Measurements from ENCODE around the gene ACBD6. TPM values are rescaled to one million over a fixed set of nuclear protein-coding genes. Genes with fewer than 3 reads are reported as not detected.

Gene ACBD6
- total RNA-seq, 1 donor from 2014 or later = 33.4 TPM

DNA sequence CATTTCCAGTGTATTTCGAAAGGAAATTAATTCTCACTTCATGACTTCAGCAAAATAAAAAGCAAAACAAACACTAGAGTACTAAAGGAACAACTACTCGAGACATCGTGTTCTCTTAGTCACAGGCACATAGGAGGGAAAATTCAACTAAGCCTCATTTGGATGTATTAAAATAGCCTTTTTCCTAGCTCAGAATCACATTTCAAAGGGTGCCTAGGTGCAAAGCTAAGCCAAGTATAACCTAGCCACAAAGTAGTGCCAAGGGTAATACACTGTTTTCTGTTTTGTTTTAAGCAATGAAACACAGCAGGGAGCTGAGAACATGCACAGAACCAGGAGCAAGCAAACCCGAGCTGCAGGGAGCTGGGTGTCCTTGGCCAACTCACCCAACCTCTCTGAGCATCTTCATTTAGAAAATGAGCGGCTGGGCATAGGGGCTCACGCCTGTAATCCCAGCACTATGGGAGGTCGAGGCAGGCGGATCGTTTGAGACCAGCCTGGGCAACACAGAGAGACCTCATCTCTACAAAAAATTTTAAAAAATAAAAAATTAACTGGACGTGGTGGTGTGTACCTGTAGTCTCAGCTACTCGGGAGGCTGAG is 26.6 kb upstream of the ACBD6 start:
- ATAC-seq (no peak), DNase-seq (ENCODE audit: low spot score) (no peak)
- intact Hi-C loops (cut with DNase I) = loop anchor here (5.0 kb wide), 1 partner anchor 333 kb away; no protein-coding TSS in a partner anchor

DNA sequence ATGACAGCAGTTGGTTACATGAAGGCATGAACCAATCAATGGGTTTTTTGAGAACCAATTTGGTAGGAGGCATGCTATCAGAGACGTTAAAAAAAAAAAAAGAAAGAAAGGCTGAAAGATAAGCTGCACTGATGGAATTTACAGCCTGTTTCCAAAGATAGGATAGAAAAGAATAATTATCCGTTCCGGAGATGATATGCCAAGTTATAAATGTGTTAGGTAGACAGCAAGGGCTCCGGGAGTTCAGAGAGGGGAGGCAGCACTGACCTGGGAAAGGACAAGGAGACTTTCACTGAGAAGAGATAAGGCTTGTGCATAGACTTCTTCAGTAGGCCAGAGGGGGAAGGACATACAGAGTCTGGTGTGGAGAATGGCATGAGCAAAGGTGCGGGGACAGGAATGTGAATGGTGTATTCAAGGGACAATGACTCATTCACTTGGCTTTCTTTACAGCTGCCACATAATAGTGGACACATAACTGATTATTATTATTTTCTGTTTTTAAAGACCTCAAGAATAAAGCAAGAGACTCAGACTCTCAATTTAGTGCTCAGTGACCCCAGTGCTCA is 24.8 kb upstream of the ACBD6 start:
- no peak for ATAC-seq
- DNase-seq (ENCODE audit: low spot score) = no peak
- intact Hi-C loops (cut with DNase I) = loop anchor here (5.0 kb wide), 1 partner anchor 335 kb away; no protein-coding TSS in a partner anchor

DNA sequence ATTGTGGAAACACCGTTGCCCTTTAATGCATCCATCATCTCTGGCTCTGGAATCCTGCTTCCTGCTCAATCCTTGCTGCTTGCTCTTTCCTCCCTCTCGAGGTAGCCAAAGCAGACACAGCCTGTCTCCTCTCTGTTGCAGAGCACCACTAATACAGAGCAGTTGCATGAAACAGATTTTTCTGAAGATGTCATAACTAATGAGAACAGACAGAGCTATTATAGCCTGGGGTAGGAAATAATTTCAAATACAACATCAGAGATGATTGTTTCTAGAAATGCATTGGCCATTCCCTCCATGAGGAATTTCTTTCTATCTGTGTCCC is 23.3 kb upstream of the ACBD6 start:
- no peak for ATAC-seq
- intact Hi-C loops (cut with DNase I) = loop anchor here (5.0 kb wide), 1 partner anchor 337 kb away; no protein-coding TSS in a partner anchor
- DNase-seq (ENCODE audit: low spot score) = no peak

DNA sequence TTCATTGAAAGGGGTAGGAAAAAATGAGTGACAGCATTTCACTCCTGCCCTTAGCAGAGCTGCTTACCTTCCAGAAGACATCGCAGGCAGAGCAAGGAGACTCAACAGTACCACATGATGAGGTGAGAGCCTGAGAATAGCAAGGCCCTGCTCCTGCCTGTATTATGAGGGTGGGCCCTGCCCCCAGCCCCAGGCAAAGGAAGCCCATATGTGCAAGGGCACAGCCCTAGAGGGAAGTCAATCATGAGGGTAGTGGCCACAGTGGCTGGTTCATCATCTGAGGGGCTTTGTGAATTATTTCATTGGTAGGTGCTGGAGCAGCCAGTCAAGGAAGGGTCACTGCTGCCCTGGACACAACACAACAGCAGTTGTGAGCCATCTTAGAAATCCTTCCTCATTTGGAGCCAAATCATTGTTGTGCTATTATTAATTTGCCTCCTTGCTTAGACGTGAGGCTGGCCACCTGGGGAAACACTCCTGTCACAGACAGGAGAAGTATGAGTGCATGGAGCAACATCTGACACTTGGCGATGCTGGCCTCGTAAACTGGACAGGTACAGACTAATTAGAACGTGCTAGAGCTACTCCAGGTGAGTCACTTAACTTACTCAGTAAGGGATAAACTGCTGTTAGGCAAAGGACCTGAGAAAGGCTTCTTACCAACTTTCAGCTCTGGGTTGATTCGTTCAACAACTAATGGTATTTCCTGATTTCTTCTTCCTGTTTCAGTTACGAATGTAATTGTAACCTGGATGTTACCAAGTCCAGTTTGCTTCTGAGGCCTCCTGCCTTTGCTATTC is 22.7 kb upstream of the ACBD6 start:
- no peak for DNase-seq (ENCODE audit: low spot score)
- ATAC-seq = no peak
- intact Hi-C loops (cut with DNase I) = loop anchor here (5.0 kb wide), 1 partner anchor 337 kb away; no protein-coding TSS in a partner anchor

DNA sequence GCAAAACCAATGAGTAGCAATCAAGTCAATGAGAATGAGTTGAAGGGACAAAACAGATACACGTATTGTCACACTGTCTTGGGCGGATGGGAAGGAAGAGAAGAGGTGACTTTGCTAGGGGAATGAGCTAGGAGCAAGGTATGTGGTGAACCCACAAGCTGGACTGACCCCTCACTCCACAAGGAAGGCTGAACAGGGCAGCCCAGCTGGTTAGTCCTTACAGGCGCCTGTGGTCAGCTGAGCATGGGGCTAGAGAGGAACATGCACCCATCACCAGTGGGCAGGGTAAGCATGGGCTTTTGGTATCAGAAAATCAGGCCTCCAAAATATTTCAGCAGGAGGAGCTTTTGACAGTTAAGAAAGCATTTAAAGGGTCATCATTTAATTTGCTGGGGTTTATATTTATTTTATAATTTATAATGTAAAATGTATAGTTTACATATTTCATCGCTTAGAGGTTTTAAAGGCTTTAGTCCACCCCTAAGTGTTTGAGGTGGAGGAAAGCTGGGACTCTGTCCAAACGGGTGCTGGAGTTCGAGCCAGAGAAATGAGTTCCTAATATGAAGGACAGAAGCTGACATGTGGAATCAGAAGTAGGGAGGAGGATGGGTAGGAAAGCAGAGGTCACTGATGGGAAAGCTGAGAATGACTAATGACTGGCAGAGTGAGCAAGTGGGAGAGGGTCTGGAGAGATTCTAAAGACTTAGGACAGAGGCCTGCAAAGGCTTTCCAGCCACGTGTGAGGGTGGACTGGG is 22.0 kb upstream of the ACBD6 start:
- no peak for ATAC-seq
- intact Hi-C loops (cut with DNase I) = no loop called here
- DNase-seq (ENCODE audit: low spot score) = no peak

DNA sequence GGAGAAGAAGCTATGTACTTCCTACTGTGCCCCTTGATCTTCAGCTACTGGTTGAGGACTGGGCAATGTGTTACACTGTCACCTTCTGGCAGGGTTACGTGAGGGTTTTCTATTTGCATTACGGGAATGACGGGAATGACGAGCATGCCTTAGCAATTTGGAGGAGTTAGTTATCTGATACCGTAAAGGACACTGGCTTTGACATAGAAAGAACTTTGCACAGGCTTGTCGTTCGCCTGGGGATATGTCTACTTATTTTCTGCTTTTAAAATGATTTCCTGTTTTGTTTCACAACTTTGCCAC is 19.8 kb upstream of the ACBD6 start:
- intact Hi-C loops (cut with DNase I) = no loop called here
- DNase-seq (ENCODE audit: low spot score) = no peak
- no peak for ATAC-seq

DNA sequence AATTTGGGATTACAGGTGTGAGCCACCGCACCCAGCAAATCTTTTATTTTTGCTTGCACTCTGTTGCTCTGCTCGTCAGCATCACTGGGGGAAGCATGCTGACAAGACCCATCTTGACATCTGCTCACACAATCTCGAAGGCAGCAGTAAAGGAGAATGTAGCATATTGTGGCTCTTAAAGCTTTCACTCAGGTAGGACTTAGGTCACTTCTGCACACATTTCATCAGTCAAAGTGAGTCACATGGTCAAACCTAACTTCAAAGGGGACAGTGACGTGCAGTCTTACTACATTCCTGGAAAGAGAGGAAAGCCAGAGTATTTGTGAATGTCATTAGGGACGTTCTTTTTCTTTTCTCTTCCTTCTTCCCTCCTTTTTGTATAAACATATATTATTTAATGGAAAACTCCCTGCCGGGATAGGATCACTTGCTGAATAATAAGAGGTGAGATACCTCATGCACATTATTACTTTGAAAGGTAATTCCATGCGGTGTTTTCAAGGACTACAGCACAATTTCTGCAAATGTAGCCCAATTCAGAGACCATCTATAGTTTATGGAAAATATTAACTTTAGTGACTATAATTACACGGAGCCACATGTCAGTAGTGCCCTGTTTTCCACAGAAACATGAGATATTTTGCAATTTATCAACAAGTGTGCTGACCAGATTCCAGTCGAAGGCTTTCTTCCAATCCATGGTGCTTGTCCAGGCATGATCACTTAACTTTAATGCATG is 19.3 kb upstream of the ACBD6 start:
- DNase-seq (ENCODE audit: low spot score) = no peak
- ATAC-seq = no peak
- intact Hi-C loops (cut with DNase I) = no loop called here

DNA sequence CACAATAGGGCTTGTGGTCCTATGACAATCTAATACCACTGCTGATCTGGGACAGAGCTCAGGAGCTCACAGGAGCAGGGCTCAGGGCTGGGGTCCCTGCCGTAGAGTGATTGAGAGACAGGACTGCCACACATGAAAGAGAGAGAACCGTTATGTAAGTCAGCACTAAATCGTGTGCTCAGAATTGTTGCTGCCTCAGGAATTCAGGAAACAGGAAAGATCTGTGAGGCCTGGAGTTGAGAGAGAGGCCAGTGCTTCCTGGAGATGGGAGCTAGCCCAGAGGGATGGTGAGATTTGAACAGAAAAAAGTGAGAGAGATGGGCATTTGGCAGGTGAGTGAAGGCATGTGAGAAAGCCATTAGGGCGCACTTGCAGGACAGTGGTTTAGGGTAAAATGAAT is 17.5 kb upstream of the ACBD6 start:
- ATAC-seq (no peak), DNase-seq (ENCODE audit: low spot score) (no peak)
- intact Hi-C loops (cut with DNase I) = no loop called here

DNA sequence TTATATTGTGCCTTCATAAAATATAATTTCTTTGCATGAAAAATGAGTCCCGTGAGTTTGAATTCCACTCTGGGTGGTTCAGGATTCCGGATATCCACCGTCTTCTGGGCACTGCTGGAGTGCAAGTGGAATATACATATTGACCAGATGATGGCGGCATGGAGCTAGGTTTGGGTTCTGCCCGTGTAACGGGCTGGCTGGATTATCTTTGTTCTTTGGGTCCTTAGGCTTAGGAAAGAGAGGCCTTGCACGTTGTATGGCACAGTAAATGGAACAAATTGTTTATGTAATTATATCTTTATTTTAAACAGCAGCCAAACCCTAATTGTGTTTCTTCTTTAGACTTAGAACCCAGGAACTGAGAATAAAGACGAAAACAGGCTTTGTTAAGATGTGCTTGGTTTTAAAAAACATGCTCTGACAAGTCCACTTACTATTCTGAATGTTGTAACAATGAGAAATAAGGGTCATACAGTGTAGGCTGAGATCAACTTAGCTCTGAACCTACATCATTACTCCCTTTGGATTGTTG is 13.5 kb upstream of the ACBD6 start:
- DNase-seq (ENCODE audit: low spot score) (peak; percentile 80), ATAC-seq (peak; percentile 97)
- intact Hi-C loops (cut with DNase I) = no loop called here

DNA sequence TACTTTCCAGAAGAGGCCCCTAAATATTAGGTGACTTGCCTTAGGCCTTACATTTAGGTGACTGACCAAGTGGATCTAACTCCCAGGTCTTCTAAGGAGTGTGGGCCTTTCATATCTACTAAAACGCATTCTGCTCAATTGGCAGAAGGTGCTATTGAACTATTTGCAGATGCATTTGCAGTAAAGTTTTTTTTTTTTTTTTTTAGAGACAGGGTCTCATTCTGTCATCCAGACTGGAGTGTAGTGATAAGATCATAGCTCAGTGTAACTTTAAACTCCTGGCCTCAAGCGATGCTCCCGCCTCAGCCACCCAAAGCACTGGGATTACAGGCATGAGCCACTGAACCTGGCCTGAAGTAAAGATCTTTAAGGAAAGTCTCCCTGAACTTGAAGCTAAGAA is 13.0 kb upstream of the ACBD6 start:
- DNase-seq (ENCODE audit: low spot score) = no peak
- intact Hi-C loops (cut with DNase I) = no loop called here
- no peak for ATAC-seq

DNA sequence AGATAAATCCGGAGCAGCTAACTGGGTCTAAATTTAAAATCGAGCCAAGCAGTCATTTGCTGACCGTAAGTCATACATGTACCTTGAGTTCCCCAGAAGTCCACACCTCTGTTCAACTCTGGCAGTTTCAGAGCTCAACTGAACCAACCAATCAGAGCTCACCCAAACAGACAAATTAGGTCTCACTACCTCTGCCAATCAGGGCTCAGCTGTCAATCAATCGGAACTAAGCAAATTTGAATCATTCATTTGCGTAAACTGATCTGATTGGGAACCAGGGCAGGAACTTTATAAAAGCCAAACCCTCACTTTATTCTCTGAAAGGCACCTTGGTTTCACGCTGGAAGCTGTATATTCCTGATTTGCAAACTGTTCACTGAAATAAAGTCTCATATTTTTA is 11.2 kb upstream of the ACBD6 start:
- intact Hi-C loops (cut with DNase I) = no loop called here
- ATAC-seq (no peak), DNase-seq (ENCODE audit: low spot score) (no peak)

DNA sequence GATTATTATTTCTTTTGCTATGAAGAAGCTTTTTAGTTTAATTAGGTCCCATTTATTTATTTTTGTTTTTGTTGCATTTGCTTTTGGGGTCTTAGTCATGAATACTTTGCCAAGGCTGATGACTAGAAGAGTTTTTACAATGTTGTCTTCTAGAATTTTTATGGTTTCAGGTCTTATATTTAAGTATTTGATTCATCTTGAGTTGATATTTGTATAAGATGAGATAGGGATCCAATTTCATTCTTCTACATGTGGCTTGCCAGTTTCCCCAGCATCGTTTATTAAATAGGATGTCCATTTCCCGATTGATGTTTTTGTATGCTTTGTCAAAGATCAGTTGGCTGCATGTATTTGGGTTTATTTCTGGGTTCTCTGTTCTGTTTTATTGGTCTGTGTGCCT is 8.5 kb upstream of the ACBD6 start:
- DNase-seq (ENCODE audit: low spot score) (no peak), ATAC-seq (no peak)
- intact Hi-C loops (cut with DNase I) = no loop called here

DNA sequence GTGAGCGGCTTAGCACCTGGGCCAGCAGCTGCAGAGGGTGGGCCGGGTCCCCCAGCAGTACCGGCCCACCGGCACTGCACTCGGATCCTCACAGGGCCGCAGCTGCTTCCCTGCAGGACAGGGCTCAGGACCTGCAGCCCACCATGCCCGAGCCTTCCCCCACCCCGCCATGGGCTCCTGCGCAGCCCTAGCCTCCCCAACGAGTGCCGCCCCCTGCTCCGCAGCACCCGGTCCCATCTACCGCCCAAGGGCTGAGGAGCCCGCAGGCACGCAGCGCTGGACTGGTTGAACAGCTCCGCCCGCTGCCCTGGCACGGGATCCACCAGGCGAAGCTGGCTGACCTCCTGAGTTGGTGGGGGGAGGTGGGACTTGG is 6.3 kb upstream of the ACBD6 start:
- DNase-seq (ENCODE audit: low spot score) (no peak), ATAC-seq (no peak)
- intact Hi-C loops (cut with DNase I) = no loop called here

DNA sequence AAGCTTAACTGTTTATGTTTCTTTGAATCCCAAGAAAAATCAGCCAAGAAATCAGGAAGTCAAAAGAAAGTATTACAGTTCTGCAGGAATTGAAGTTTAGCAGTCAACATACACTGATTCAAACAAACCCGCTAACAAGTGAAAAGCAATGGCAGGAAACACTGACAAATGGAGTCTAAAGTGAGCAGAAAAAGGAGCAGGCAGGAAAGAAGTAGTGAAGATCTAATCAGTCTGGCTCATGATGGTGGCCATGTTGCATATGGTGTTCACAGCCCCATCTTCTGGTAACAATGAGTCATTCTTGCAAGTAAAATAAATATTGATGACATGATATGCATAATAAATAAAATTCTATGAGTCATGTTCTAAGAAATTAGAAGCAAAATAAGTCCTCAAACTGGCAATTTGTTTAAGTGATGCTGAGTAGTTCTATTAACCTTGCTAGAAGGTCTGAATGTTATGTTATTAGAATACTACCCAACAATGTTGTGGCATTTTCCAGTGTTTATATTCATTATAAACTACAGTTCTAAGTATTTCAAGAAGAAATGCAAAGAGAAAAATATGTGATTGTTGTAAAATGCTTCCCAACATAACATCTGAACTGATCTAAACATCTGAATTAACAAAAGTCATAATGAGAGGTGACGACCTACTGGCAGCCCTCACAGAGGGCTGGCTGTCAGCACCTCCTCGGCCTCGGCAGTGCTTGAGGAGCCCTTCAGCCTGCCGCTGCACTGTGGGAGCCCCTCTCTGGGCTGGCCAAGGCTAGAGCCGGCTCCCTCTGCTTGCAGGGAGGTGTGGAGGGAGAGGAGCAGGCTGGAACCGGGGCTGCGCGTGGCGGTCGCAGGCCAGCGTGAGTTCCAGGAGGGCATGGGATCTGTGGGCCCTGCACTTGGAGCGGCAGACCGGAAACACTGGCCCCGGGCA is 5.7 kb upstream of the ACBD6 start:
- ATAC-seq = no peak
- no peak for DNase-seq (ENCODE audit: low spot score)
- intact Hi-C loops (cut with DNase I) = no loop called here

DNA sequence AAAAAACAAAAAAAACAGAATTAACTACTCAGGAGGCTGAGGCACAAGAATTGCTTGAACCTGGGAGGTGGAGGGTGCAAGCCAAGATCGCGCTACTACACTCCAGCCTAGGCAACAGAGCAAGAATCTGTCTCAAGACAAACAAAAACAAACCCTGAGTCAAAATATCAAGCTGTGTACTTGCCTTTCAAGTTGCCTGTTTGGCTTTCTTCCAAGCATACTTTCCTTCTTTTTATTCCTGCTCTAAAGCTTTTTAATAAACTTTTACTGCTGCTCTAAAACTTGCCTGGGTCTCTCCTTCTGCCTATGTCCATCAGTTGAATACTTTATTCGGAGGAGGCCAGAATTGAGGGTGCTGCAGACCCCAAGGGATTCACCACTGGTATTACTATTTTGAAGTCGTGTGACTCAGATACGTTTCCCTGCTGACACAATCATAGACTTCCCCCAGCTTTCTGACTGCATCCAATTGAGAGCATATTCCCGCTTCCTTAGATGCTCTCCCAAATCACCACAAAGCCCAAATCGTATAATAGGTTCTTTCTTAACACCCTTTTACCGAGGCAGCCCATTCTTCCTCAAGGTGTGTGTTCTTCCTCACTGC is 3.5 kb upstream of the ACBD6 start:
- no peak for DNase-seq (ENCODE audit: low spot score)
- intact Hi-C loops (cut with DNase I) = no loop called here
- no peak for ATAC-seq

DNA sequence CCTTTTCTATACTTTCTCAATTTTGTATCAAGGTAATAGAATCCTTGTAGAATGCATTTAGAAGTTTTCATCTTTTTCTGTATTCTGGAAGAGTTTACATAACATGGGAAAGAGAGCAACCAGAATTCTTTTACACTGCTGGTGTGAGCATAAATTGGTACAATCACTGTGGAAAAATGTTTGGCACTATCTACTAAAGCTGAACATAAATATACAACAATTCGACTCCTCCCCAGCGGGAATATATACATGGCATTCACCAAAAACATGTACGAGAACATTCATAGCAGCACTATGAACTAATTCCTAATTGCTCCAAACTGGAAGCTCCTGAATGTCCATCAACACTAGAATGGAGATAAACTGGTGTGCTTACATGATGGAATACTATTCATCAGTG is 1.8 kb upstream of the ACBD6 start:
- no peak for DNase-seq (ENCODE audit: low spot score)

DNA sequence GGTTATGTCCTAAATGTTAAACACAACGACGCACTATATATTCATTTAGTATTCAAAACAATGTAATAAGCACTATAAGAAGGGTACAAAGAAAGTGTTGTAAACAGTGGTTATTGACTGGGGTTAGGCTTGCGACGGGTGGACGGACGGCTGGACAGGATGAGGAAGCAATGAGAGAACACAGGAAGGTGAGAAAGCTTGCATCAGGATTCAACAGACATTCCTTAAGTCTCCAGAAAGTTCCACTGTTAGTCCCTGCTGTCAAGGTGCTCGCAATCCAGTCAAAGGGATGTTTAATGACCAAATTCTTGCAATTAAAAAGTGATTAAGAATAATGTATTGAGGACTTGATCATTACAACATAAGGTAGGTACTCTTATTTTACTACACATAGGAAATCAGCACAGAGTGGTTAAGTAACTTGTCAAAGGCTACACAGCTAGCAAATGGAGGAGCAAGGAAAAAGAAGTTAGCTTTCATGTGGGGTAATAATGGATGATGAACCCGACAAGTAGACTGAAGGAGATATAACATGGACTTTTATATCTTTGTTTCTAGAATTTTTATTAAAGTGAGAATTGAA is 994 bp upstream of the ACBD6 start:
- intact Hi-C loops (cut with DNase I) = no loop called here
- ATAC-seq = peak; percentile 5
- DNase-seq (ENCODE audit: low spot score) = no peak

More for the DNA sequence above, 1.8 kb upstream of the ACBD6 start:
- ATAC-seq = no peak
- intact Hi-C loops (cut with DNase I) = no loop called here
